SIG-M5 (cell line): ENCODE data around the gene PGAM1.
"Not testable (repeated sequence)": the region's sequence is repeated elsewhere in the genome, so short reads cannot be mapped to it uniquely, and the experiment has no call there.

Experiments used
- DNase-seq: peaks from one replicate; lab custom pipeline; 2025; lab: John Stamatoyannopoulos, UW

Gene PGAM1

GRCh38 chr10:97407952-97408248 lies 18.1 kb upstream of the PGAM1 start:
- no peak for DNase-seq

- DNase-seq, result no peak
These were observed 17.4 kb upstream of the PGAM1 start for GRCh38 chr10:97408496-97408992.

DNA sequence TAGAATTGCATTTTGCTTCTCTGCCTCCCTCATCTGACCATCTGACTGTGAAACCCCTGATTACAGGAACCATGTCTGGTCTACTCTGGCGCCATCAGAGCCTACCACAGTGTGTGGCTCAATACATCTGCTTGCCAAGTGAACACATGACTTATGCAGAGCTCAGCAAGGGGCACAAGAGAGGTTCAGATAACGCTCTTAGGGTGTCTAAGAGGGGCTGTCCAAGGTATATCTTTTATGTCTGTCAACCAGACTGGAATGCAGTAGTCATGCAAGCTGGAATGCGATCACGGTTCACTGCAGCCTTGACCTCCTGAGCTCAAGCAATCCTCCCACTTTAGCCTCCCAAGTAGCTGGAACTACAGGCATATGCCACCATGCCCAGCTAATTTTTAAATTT lies 14.6 kb upstream of the PGAM1 start:
- DNase-seq, result no peak

GRCh38 chr10:97412891-97413304 lies 13.1 kb upstream of the PGAM1 start:
- DNase-seq, result no peak

DNA sequence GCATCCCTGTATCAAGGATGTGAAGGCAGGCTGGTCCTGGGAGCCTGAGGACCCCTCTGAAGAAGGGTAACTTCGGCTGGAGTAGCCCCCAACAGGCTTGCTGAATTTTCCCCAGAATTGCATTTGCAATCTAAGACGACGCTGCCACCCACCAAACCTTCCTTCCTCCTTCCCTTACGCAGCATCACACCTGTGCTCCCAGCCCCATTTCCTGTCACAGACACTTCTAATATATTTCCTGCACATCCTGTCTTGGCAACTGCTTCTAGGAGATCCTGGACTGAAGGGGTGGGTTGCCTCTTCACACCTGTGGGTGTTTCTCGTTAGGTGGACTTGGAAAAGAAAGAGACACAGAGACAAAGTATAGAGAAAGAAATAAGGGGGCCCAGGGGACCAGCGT lies 9.4 kb upstream of the PGAM1 start:
- no peak for DNase-seq

DNA sequence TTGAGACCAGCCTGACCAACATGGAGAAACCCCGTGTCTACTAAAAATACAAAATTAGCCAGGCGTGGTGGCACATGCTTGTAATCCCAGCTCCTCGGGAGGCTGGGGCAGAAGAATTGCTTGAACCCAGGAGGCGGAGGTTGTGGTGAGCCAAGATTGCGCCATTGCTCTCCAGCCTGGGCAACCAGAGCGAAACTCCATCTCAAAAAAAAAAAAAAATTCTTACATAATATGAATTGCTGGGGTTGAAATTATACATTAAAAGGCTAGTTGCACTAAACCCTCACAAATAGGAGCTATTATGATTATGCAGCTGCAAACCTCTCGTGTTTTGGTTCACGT lies 2.3 kb upstream of the PGAM1 start:
- not testable (repeated sequence) for DNase-seq

GRCh38 chr10:97426776-97427570 lies 982 bp downstream of the PGAM1 start:
- no peak for DNase-seq

GRCh38 chr10:97427571-97428179 lies 1.7 kb downstream of the PGAM1 start:
- DNase-seq, result no peak

- DNase-seq, result no peak
These were observed 2.6 kb downstream of the PGAM1 start for GRCh38 chr10:97428572-97428981.

DNA sequence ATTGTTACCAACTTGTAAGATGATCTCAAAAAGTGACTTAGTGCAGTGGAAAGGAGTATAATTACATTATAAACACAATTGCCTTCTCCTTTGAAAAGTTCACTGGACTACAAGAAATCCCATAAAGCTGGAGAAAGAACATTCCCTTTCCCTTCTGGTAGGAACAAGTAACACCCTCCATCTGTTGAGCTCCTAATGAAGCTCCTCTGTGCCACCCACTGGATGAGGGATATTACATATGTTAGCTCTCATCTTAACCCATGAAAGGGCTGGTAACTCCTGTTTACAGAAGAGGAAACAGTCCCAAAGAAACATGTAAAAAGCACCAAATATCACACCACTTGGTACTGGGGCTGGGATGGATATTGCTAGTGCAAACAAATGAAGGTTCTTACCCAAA lies 8.1 kb downstream of the PGAM1 start:
- DNase-seq, result no peak

GRCh38 chr10:97434557-97434956 lies 8.6 kb downstream of the PGAM1 start:
- DNase-seq, result no peak

- no peak for DNase-seq
These were observed 9.2 kb downstream of the PGAM1 start for GRCh38 chr10:97435211-97435610.

DNA sequence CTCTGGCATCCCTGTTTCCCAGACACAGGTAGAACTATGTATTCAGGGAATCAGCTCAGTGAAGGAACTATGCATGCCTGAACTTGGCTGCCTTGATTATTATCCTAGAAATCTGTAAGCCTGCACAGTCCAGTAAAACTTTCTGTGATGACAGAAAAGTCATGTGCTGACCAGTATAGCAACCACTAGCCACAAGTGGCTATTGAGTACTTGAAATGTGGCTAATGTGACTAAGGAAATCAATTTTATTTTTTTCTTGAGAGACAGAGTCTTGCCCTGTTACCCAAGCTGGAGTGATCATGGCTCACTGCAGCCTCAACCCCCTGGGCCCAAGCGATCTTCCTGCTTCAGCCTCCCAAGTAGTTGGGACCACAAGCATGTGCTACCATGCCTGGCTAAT lies 16.3 kb downstream of the PGAM1 start:
- no peak for DNase-seq

DNA sequence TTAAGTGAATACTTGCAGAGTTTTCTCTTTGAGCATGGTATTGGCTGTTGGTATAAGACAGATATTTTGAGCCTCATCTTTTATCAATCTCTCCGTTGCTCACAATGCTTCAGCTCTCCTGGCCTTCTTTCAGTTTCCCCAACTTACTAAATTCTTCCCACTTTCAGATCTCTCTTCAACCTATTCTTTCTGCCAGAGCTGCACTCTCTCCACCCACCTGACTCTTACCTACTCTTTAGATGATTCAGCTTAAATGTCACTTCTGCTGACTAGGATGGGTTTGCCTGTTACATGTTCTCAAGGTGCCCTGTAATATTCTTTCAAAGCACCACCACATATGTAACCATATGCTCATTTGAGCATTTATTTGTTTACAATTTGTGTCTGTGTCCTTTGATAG lies 18.2 kb downstream of the PGAM1 start:
- DNase-seq, result no peak

DNA sequence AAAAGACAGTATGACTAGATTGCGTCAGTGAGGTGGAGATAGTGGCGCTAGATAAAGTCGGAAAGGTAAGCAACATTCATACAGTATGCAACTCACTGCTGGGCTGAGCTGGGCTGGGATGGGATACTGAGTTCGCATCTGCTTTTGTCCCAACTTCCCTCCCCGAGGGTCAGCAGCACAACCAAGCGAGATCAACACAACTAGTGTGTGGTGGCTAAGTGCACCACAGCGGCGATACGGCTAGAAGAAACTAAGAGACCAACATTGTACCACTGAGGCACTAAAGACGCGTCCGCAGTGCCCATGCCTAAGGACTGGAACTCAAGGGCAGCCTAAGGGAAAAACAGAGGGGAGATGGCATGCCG lies 19.3 kb downstream of the PGAM1 start:
- no peak for DNase-seq

DNA sequence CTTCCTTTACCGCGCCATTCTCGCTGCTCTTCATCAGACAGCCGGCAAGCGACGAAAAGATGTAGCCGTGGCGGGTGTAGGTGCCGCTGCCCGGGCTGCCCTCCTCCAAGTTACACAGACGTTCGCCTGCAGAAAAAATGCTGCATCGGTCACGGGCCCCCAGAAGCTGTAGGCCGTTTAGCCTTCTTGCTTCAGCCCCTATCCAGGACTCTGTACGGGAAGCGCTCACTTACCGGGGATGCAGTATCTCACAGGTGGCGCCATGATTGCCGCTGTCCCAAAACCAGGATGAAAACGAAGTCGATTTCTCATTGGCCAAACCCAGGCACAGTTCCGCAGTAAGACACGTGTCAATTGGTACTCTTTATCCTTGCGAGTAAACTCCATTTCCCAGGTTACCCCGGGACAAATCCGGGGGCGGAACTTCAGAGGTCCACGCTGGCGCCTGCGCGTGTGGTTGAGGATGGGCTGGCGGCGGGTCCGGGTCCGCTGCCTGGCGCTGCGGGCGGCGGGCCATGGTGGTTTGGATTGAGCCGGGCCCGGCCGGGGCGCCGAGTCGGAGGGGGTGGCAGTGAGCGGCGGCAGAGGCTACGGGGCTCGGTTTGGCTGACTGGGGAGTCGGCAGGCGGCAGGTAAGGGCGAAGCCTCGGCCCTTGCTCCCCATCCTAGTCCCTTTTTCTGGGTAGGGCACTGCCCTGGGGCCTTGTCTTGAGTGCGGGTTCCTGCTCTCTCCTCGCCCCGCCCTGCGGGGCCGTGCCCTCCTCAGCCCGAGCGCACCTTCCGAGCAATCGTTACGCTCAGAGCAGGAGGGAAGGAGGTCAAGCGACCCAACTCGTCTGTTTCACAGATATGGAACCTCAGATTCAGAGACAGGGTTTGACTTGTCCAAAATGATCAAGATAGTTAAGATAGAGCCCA lies 20.0 kb downstream of the PGAM1 start, which contains the start of the genes EXOSC1 and ZDHHC16:
Gene EXOSC1 (minus strand): TSS at position 285 of the 918 bp plus-strand sequence. CDS start 21 bp downstream, at position 264.
Gene ZDHHC16 (plus strand): TSS at position 454 of the 918 bp plus-strand sequence. CDS start 5,501 bp downstream, outside the sequence.
- DNase-seq, result peak; percentile 92

DNA sequence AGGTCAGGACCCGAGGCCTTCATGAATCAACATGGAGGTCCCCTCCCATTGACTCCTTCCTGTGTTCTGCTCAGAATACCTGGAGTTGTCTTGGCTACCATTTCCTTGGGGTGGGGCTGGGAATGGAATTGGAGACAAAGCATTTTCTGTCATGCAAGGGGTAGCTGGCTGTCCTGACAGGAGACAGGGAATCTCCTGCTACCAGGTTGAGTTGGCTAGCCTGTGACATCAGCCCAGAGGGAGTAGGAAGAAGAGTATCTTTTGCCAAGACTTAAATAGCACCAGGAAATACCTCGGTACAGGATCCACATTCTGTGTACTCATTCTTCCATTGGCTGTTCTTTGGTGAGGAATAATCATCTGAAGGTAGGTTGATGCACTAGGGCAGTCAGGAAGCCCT lies 24.8 kb downstream of the PGAM1 start:
- DNase-seq, result no peak

GRCh38 chr10:97451605-97452004 lies 25.6 kb downstream of the PGAM1 start:
- DNase-seq, result no peak

- DNase-seq, result no peak
These were observed 26.4 kb downstream of the PGAM1 start for GRCh38 chr10:97452352-97452751.

GRCh38 chr10:97454330-97455036 lies 28.5 kb downstream of the PGAM1 start:
- no peak for DNase-seq

- no peak for DNase-seq
These were observed 30.2 kb downstream of the PGAM1 start for GRCh38 chr10:97456034-97456685.
